Measurements from ENCODE around the gene RASGEF1B.

The RASGEF1B gene

GRCh38 chr4:81409836-81410235, 61.9 kb downstream of the RASGEF1B start:
- no peak for TF ChIP-seq FOXP2 (optimal IDR thresholded peaks at IDR 0.05; ENCODE audit: borderline replicate concordance, extremely low read depth, extremely low read length, insufficient read depth)
- TF ChIP-seq, protein P1, sequence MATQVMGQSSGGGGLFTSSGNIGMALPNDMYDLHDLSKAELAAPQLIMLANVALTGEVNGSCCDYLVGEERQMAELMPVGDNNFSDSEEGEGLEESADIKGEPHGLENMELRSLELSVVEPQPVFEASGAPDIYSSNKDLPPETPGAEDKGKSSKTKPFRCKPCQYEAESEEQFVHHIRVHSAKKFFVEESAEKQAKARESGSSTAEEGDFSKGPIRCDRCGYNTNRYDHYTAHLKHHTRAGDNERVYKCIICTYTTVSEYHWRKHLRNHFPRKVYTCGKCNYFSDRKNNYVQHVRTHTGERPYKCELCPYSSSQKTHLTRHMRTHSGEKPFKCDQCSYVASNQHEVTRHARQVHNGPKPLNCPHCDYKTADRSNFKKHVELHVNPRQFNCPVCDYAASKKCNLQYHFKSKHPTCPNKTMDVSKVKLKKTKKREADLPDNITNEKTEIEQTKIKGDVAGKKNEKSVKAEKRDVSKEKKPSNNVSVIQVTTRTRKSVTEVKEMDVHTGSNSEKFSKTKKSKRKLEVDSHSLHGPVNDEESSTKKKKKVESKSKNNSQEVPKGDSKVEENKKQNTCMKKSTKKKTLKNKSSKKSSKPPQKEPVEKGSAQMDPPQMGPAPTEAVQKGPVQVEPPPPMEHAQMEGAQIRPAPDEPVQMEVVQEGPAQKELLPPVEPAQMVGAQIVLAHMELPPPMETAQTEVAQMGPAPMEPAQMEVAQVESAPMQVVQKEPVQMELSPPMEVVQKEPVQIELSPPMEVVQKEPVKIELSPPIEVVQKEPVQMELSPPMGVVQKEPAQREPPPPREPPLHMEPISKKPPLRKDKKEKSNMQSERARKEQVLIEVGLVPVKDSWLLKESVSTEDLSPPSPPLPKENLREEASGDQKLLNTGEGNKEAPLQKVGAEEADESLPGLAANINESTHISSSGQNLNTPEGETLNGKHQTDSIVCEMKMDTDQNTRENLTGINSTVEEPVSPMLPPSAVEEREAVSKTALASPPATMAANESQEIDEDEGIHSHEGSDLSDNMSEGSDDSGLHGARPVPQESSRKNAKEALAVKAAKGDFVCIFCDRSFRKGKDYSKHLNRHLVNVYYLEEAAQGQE (IDR thresholded peaks at IDR 0.05; ENCODE audit: insufficient read depth in 1 of 2, low read depth in 2 of 2, low read length in 2 of 2): no peak
- no peak for TF ChIP-seq TAF1 (IDR thresholded peaks at IDR 0.05; ENCODE audit: borderline replicate concordance, insufficient read depth, low read length)
- no peak for TF ChIP-seq POLR2AphosphoS5 (IDR thresholded peaks at IDR 0.05; ENCODE audit: low read depth, low read length)
- TF ChIP-seq SIN3A (IDR thresholded peaks at IDR 0.05; ENCODE audit: borderline replicate concordance, insufficient read depth, low read length): no peak

DNA sequence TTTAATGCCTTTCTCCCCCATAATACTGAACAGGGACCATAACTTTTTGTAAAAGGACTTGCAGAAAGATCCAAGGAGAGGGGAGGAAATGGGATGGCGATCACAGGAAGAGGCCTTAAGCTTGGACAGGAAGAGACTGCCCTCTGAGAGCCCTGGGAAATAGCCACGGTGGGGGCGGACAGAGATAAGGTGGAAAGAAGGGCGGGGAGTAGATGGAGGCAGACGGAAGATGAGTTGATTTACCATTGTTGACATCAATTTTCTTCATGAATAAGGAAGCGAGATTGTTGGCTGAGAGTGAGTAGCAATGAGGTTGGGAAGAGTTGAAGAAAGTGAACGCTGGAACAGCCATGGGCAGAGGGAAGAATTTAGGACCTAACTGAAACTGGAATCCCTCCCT, 63.4 kb downstream of the RASGEF1B start:
- TF ChIP-seq SIN3A (IDR thresholded peaks at IDR 0.05; ENCODE audit: borderline replicate concordance, insufficient read depth, low read length): no peak

GRCh38 chr4:81407726-81408125, 64.0 kb downstream of the RASGEF1B start:
- TF ChIP-seq POLR2AphosphoS5 (IDR thresholded peaks at IDR 0.05; ENCODE audit: low read depth, low read length) (no peak), FOXP2 (optimal IDR thresholded peaks at IDR 0.05; ENCODE audit: borderline replicate concordance, extremely low read depth, extremely low read length, insufficient read depth) (no peak), TAF1 (IDR thresholded peaks at IDR 0.05; ENCODE audit: borderline replicate concordance, insufficient read depth, low read length) (no peak), SIN3A (IDR thresholded peaks at IDR 0.05; ENCODE audit: borderline replicate concordance, insufficient read depth, low read length) (no peak)
- TF ChIP-seq, protein P1 (IDR thresholded peaks at IDR 0.05; ENCODE audit: insufficient read depth in 1 of 2, low read depth in 2 of 2, low read length in 2 of 2): no peak

GRCh38 chr4:81405900-81406401, 65.8 kb downstream of the RASGEF1B start:
- TF ChIP-seq SIN3A (IDR thresholded peaks at IDR 0.05; ENCODE audit: borderline replicate concordance, insufficient read depth, low read length) (no peak), TAF1 (IDR thresholded peaks at IDR 0.05; ENCODE audit: borderline replicate concordance, insufficient read depth, low read length) (no peak), POLR2AphosphoS5 (IDR thresholded peaks at IDR 0.05; ENCODE audit: low read depth, low read length) (no peak), FOXP2 (optimal IDR thresholded peaks at IDR 0.05; ENCODE audit: borderline replicate concordance, extremely low read depth, extremely low read length, insufficient read depth) (no peak)
- TF ChIP-seq, protein P1 (IDR thresholded peaks at IDR 0.05; ENCODE audit: insufficient read depth in 1 of 2, low read depth in 2 of 2, low read length in 2 of 2): no peak

GRCh38 chr4:81404741-81405140, 67.0 kb downstream of the RASGEF1B start:
- TF ChIP-seq POLR2AphosphoS5 (IDR thresholded peaks at IDR 0.05; ENCODE audit: low read depth, low read length) (no peak), FOXP2 (optimal IDR thresholded peaks at IDR 0.05; ENCODE audit: borderline replicate concordance, extremely low read depth, extremely low read length, insufficient read depth) (no peak), TAF1 (IDR thresholded peaks at IDR 0.05; ENCODE audit: borderline replicate concordance, insufficient read depth, low read length) (no peak), SIN3A (IDR thresholded peaks at IDR 0.05; ENCODE audit: borderline replicate concordance, insufficient read depth, low read length) (no peak)
- TF ChIP-seq, protein P1 (IDR thresholded peaks at IDR 0.05; ENCODE audit: insufficient read depth in 1 of 2, low read depth in 2 of 2, low read length in 2 of 2): no peak

All from PFSK-1 (cell line).